HL-60 (cell line): ENCODE measurements around the gene ZFP92.

Experiments used
- DNase-seq, 2 experiments: peaks; one replicate each; pipeline ENCODE4 v3.0.0-alpha.2; 2010 to 2020; ENCODE audit warnings: low read depth in 1 of 2, low spot score in 1 of 2
- H3K27ac ChIP-seq: fragments of 250-450 bp; sonication (Bioruptor Pico); replicated peaks from 2 replicates; pipeline ENCODE4 v1.5.1; 2020; ENCODE audit warnings: mild to moderate bottlenecking, moderate library complexity
- H3K27me3 ChIP-seq: fragments of 250-450 bp; sonication (Bioruptor Pico); 2 replicates; pipeline ENCODE4 v1.5.1; 2021; ENCODE audit warnings: mild to moderate bottlenecking, moderate library complexity; ENCODE audit not compliant: insufficient read depth, poor library complexity, severe bottlenecking
- H3K4me3 ChIP-seq: replicated peaks from 2 replicates; pipeline ENCODE4 v1.5.1; 2011; ENCODE audit warnings: mild to moderate bottlenecking, control low read depth, low read length; ENCODE audit not compliant: insufficient read depth
- GABPA ChIP-seq: IDR thresholded peaks from 2 replicates; pipeline ENCODE4 v1.6.1; 2012; ENCODE audit warnings: low read depth
- POLR2AphosphoS5 ChIP-seq: IDR thresholded peaks from 2 replicates; pipeline ENCODE4 v1.6.1; 2012; ENCODE audit warnings: low read depth
- SPI1 ChIP-seq: IDR thresholded peaks from 2 replicates; pipeline ENCODE4 v1.6.1; 2012; ENCODE audit warnings: low read depth, mild to moderate bottlenecking, borderline replicate concordance
- TF ChIP-seq, protein P1 (sequence below): IDR thresholded peaks from 2 replicates; pipeline ENCODE4 v1.6.1; 2012; ENCODE audit warnings: low read depth; ENCODE audit not compliant: insufficient replicate concordance
- TF ChIP-seq, protein P2 (sequence below): IDR thresholded peaks from one replicate; pipeline ENCODE4 v1.5.1; 2011; ENCODE audit warnings: low read length, control low read depth, inconsistent platforms; ENCODE audit not compliant: insufficient read depth

Gene ZFP92

DNA sequence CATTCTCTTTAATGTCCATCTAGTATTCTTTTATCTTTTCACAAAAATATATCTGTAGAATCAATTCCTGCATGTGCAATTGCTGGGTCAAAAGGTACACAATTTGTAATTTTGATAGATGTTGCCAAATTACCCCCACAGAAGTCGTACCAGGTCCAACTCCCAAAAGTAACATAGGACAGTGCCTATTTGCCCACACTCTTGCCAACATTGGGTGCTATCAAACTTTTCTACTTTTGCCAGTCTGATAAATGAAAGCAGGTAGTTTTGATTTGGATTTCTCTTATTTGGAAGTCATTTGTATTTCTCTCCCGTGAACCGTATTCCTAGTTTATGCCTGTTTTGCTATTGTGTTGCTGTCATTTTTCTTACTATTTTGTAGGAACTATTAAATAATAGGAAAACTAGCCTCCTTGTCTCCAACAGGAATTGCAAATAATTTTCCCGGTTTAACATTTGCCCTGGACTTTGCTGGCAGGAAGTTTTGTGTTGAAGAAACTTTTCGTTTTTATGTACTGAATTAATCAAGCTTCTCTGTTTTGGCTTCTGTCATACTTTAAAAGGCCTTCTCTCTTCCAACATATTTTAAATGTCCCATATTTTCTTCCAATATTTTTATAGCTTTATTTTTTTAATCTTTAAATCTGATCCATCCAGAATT, 44.3 kb upstream of the ZFP92 start:
- Histone ChIP-seq H3K27me3 (no peaks in the 10 kb centered on the region), H3K4me3 (no peak overlapping the region), H3K27ac (no peak overlapping the region)
- TF ChIP-seq, protein P1, sequence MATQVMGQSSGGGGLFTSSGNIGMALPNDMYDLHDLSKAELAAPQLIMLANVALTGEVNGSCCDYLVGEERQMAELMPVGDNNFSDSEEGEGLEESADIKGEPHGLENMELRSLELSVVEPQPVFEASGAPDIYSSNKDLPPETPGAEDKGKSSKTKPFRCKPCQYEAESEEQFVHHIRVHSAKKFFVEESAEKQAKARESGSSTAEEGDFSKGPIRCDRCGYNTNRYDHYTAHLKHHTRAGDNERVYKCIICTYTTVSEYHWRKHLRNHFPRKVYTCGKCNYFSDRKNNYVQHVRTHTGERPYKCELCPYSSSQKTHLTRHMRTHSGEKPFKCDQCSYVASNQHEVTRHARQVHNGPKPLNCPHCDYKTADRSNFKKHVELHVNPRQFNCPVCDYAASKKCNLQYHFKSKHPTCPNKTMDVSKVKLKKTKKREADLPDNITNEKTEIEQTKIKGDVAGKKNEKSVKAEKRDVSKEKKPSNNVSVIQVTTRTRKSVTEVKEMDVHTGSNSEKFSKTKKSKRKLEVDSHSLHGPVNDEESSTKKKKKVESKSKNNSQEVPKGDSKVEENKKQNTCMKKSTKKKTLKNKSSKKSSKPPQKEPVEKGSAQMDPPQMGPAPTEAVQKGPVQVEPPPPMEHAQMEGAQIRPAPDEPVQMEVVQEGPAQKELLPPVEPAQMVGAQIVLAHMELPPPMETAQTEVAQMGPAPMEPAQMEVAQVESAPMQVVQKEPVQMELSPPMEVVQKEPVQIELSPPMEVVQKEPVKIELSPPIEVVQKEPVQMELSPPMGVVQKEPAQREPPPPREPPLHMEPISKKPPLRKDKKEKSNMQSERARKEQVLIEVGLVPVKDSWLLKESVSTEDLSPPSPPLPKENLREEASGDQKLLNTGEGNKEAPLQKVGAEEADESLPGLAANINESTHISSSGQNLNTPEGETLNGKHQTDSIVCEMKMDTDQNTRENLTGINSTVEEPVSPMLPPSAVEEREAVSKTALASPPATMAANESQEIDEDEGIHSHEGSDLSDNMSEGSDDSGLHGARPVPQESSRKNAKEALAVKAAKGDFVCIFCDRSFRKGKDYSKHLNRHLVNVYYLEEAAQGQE = no peak
- TF ChIP-seq, protein P2, sequence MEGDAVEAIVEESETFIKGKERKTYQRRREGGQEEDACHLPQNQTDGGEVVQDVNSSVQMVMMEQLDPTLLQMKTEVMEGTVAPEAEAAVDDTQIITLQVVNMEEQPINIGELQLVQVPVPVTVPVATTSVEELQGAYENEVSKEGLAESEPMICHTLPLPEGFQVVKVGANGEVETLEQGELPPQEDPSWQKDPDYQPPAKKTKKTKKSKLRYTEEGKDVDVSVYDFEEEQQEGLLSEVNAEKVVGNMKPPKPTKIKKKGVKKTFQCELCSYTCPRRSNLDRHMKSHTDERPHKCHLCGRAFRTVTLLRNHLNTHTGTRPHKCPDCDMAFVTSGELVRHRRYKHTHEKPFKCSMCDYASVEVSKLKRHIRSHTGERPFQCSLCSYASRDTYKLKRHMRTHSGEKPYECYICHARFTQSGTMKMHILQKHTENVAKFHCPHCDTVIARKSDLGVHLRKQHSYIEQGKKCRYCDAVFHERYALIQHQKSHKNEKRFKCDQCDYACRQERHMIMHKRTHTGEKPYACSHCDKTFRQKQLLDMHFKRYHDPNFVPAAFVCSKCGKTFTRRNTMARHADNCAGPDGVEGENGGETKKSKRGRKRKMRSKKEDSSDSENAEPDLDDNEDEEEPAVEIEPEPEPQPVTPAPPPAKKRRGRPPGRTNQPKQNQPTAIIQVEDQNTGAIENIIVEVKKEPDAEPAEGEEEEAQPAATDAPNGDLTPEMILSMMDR = no peak
- TF ChIP-seq SPI1 (no peak), GABPA (no peak), POLR2AphosphoS5 (no peak)
- DNase-seq = no peak

DNA sequence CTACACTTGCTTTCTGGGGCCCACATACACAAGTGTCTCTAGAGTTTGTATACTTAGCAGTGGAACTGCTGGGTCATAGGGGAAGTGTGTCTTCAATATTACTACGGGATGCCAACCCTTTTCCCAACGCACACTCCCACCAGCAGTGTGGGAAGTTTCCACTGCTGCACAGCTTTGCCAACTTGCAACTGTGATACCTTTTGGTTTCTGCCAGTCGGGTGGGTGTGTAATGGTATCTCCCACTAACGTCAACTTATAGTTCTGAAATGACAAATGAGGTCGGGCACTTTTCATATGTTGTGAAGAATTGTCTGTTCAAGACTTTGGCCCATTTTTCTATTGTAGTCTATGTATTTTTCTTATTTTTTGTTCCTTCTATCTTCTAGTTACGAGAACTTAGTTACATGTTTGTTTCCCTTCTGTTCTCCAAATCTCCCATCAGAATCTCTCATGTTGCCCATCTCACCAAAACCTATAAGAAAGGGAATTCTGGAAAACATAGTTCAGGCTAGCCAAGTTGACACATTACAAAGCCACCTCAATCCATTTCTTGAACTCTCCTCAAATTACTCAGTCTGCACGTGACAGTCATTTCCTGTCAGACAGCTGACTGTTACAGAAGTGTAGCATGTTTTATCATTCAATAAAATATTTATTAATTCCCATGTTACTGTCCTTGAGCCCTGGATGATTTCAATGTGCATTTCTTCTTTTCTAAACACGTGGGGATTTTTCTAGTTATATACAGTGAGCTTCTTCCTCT, 40.8 kb upstream of the ZFP92 start:
- DNase-seq = no peak
- Histone ChIP-seq H3K27me3 (no peaks in the 10 kb centered on the region), H3K27ac (no peak overlapping the region), H3K4me3 (no peak overlapping the region)
- TF ChIP-seq, protein P2 = no peak
- no peak for TF ChIP-seq POLR2AphosphoS5
- no peak for TF ChIP-seq GABPA
- TF ChIP-seq, protein P1 = no peak

DNA sequence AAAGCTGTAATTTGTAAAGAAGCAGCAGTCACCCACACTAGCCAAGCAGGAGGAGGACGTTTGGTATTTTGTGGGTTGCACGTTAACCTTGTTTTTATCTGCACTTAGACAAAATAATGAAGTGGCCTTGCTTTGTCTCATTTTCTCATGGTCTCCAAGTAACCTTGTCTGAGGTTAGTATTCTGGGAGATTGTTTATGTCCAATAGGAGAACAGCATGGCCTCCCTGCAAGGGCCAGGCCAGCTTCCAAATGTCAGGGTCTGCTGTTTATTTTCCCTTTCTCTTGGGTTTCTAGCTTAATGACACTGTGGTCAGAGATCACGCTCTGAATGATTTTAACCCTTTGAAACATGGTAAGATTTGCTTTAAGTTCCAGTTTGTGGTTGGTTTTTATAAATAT, 40.0 kb upstream of the ZFP92 start:
- Histone ChIP-seq H3K27me3 (no peaks in the 10 kb centered on the region), H3K27ac (no peak overlapping the region), H3K4me3 (no peak overlapping the region)
- TF ChIP-seq, protein P2 = no peak
- TF ChIP-seq GABPA (no peak), SPI1 (no peak), POLR2AphosphoS5 (no peak)
- TF ChIP-seq, protein P1 = no peak
- DNase-seq = no peak
